H1 (cell line): Measurements from ENCODE around the gene NME4. TPM values are rescaled to one million over a fixed set of nuclear protein-coding genes. Genes with fewer than 3 reads are reported as not detected.
A peak's percentile ranks its signal among the peaks of the same experiment; 100 is the strongest.

Experiments
- CTCF ChIA-PET: fragments of 300-600 bp; sonication (Branson Sonifier 250); formaldehyde crosslinking; loops from one replicate; lab custom pipeline; 2021; ENCODE audit not compliant: partially characterized antibody; lab: Charles Lee
- POLR2A ChIA-PET: fragments of 300-600 bp; sonication (Branson Sonifier 250); formaldehyde crosslinking; loops from one replicate; lab custom pipeline; 2021; ENCODE audit warnings: inconsistent platforms; ENCODE audit not compliant: partially characterized antibody; lab: Charles Lee
- DNase-seq, 2 experiments: peaks; one replicate each; pipeline versions ENCODE4 v3.0.0 to v3.0.0-alpha.2; 2010 to 2022; ENCODE audit warnings: low spot score in 2 of 2, low read depth in 1 of 2, mixed read lengths in 1 of 2
- FAIRE-seq: peaks from 2 replicates; lab custom pipeline; 2011; peaks lifted over from hg19 to GRCh38; lab: Jason Lieb, UNC
- H2AFZ ChIP-seq: 2 replicates; pipeline ENCODE4 v1.8.1; 2012; ENCODE audit warnings: low read length, inconsistent platforms
- H2AK5ac ChIP-seq: 2 replicates; pipeline ENCODE4 v1.6.1; 2013; ENCODE audit warnings: low read depth, low read length
- H2BK120ac ChIP-seq: replicated peaks from 2 replicates; pipeline ENCODE3; 2013; ENCODE audit warnings: low read depth, low read length, inconsistent platforms
- H2BK12ac ChIP-seq: 2 replicates; pipeline ENCODE4 v1.6.1; 2013; ENCODE audit warnings: low read depth, low read length
- H2BK15ac ChIP-seq: 2 replicates; pipeline ENCODE4 v1.6.1; 2013; ENCODE audit warnings: low read length
- H2BK20ac ChIP-seq: 2 replicates; pipeline ENCODE4 v1.6.1; 2013; ENCODE audit warnings: low read length
- H2BK5ac ChIP-seq: 2 replicates; pipeline ENCODE4 v1.6.1; 2013; ENCODE audit warnings: low read depth, low read length
- H3K14ac ChIP-seq: 2 replicates; pipeline ENCODE4 v1.6.1; 2013; ENCODE audit warnings: inconsistent platforms; ENCODE audit not compliant: insufficient read length
- H3K18ac ChIP-seq: 2 replicates; pipeline ENCODE4 v1.6.1; 2013; ENCODE audit warnings: low read length; ENCODE audit errors: extremely low read depth
- H3K23ac ChIP-seq: 2 replicates; pipeline ENCODE4 v1.6.1; 2013; ENCODE audit warnings: inconsistent platforms; ENCODE audit not compliant: insufficient read length
- H3K23me2 ChIP-seq: 2 replicates; pipeline ENCODE4 v1.6.1; 2013; ENCODE audit warnings: low read depth, low read length
- H3K27ac ChIP-seq: 2 replicates; pipeline ENCODE4 v1.6.1; 2011; ENCODE audit warnings: low read depth, low read length, inconsistent platforms
- H3K27me3 ChIP-seq, 4 experiments: replicated peaks in 1 of 4; 1 replicate in 1 of 4; 2 replicates in 3 of 4; pipeline versions ENCODE4 v1.6.1 to v1.8.1; 2011 to 2013; ENCODE audit warnings: low read length in 3 of 4, mild to moderate bottlenecking in 3 of 4, inconsistent platforms in 2 of 4, mixed read lengths in 2 of 4, moderate library complexity in 1 of 4; ENCODE audit not compliant: control insufficient read depth in 3 of 4, insufficient read depth in 3 of 4; ENCODE audit errors: extremely low read depth in 1 of 4
- H3K36me3 ChIP-seq, 4 experiments: 2 replicates each; pipeline versions ENCODE4 v1.6.1 to v1.8.1; 2011 to 2013; ENCODE audit warnings: mild to moderate bottlenecking in 4 of 4, low read length in 3 of 4, moderate library complexity in 2 of 4, control low read depth in 1 of 4, inconsistent platforms in 1 of 4; ENCODE audit not compliant: insufficient read depth in 4 of 4, control insufficient read depth in 2 of 4
- H3K4ac ChIP-seq: replicated peaks from 2 replicates; pipeline ENCODE3; 2013; ENCODE audit warnings: low read length, low read depth, mixed read lengths, inconsistent platforms; ENCODE audit not compliant: insufficient read length
- H3K4me1 ChIP-seq, 4 experiments: replicated peaks in 1 of 4; 1 replicate in 1 of 4; 2 replicates in 3 of 4; pipeline versions ENCODE4 v1.6.1 to v1.8.1; 2011 to 2013; ENCODE audit warnings: low read length in 3 of 4, inconsistent platforms in 2 of 4, mixed read lengths in 1 of 4; ENCODE audit not compliant: insufficient read depth in 4 of 4, control insufficient read depth in 3 of 4
- H3K4me2 ChIP-seq, 2 experiments: 2 replicates each; pipeline versions ENCODE4 v1.6.1 to v1.8.1; 2011 to 2013; ENCODE audit warnings: low read depth in 2 of 2, low read length in 2 of 2, control low read depth in 1 of 2, inconsistent platforms in 1 of 2, mild to moderate bottlenecking in 1 of 2; ENCODE audit not compliant: insufficient read depth in 1 of 2
- H3K4me3 ChIP-seq, 4 experiments: fragments of 200-600, 300-600 bp in 1 of 4; sonication (generic), shearing (Covaris generic), sonication (Bioruptor Twin) in 1 of 4; 2 replicates each; pipeline versions ENCODE4 v1.5.1 to v1.8.1; 2011 to 2016; ENCODE audit warnings: low read length in 4 of 4, low read depth in 3 of 4, control low read depth in 2 of 4, inconsistent platforms in 2 of 4, mild to moderate bottlenecking in 2 of 4, mixed read lengths in 1 of 4, moderate library complexity in 1 of 4; ENCODE audit not compliant: insufficient read depth in 2 of 4; ENCODE audit errors: extremely low read depth in 1 of 4
- H3K56ac ChIP-seq: replicated peaks from 2 replicates; pipeline ENCODE3; 2013; ENCODE audit warnings: low read depth, mild to moderate bottlenecking, mixed read lengths, low read length, inconsistent platforms; ENCODE audit not compliant: insufficient read length
- H3K79me1 ChIP-seq: 2 replicates; pipeline ENCODE4 v1.6.1; 2013; ENCODE audit warnings: low read depth, low read length, control low read depth
- H3K79me2 ChIP-seq, 2 experiments: 2 replicates each; pipeline versions ENCODE4 v1.6.1 to v1.8.1; 2012 to 2013; ENCODE audit warnings: low read length in 2 of 2, mild to moderate bottlenecking in 2 of 2, inconsistent platforms in 1 of 2; ENCODE audit not compliant: insufficient read depth in 2 of 2, control insufficient read depth in 1 of 2
- H3K9ac ChIP-seq, 4 experiments: replicated peaks in 1 of 4; 1 replicate in 1 of 4; 2 replicates in 3 of 4; pipeline versions ENCODE4 v1.6.1 to v1.8.1; 2011 to 2013; ENCODE audit warnings: low read depth in 3 of 4, low read length in 3 of 4, control low read depth in 2 of 4, mild to moderate bottlenecking in 2 of 4, moderate library complexity in 2 of 4, inconsistent platforms in 1 of 4; ENCODE audit errors: extremely low read depth in 1 of 4
- H3K9me3 ChIP-seq, 2 experiments: 2 replicates each; pipeline versions ENCODE4 v1.6.1 to v1.8.1; 2012 to 2013; ENCODE audit warnings: mild to moderate bottlenecking in 2 of 2, moderate library complexity in 2 of 2, control low read depth in 1 of 2, inconsistent platforms in 1 of 2, low read depth in 1 of 2, low read length in 1 of 2, mixed read lengths in 1 of 2; ENCODE audit not compliant: insufficient read depth in 2 of 2
- H4K20me1 ChIP-seq, 2 experiments: replicated peaks in 1 of 2; 2 replicates each; pipeline versions ENCODE3 to v1.8.1; 2011 to 2013; ENCODE audit warnings: inconsistent platforms in 2 of 2, low read length in 2 of 2, mild to moderate bottlenecking in 1 of 2; ENCODE audit not compliant: insufficient read depth in 2 of 2, control insufficient read depth in 1 of 2
- H4K5ac ChIP-seq: 2 replicates; pipeline ENCODE4 v1.6.1; 2013; ENCODE audit warnings: low read length, low read depth, mixed read lengths, inconsistent platforms; ENCODE audit not compliant: insufficient read length
- H4K8ac ChIP-seq: 2 replicates; pipeline ENCODE4 v1.8.0; 2013; ENCODE audit warnings: mild to moderate bottlenecking, moderate library complexity, low read length, inconsistent platforms; ENCODE audit not compliant: insufficient read depth; ENCODE audit errors: extremely low read depth
- H4K91ac ChIP-seq: replicated peaks from 2 replicates; pipeline ENCODE3; 2013; ENCODE audit warnings: low read length, mixed read lengths, inconsistent platforms; ENCODE audit not compliant: insufficient read length
- ATF2 ChIP-seq: IDR thresholded peaks from 2 replicates; pipeline ENCODE4 v1.6.1; 2012; ENCODE audit warnings: low read length, inconsistent platforms
- CBX8 ChIP-seq: fragments of 300-800, 300-1000 bp; sonication (generic); IDR thresholded peaks from 2 replicates; pipeline ENCODE4 v1.7.1; 2016; ENCODE audit warnings: low read depth, low read length, borderline replicate concordance
- HDAC2 ChIP-seq, 2 experiments: fragments of 300-600 bp in 1 of 2; sonication (generic) in 1 of 2; IDR thresholded peaks; 2 replicates each; pipeline ENCODE4 v1.6.1; 2011 to 2012; ENCODE audit warnings: low read depth in 2 of 2, low read length in 2 of 2, mild to moderate bottlenecking in 2 of 2, moderate library complexity in 2 of 2, borderline replicate concordance in 1 of 2, inconsistent platforms in 1 of 2
- MAFK ChIP-seq: IDR thresholded peaks from 2 replicates; pipeline ENCODE4 v1.6.1; 2012; ENCODE audit warnings: low read depth, mild to moderate bottlenecking, improper control_type of control experiment, low read length
- POLR2A ChIP-seq, 2 experiments: IDR thresholded peaks; 1 replicate in 1 of 2; 2 replicates in 1 of 2; pipeline ENCODE4 v1.6.1; 2011; ENCODE audit warnings: low read depth in 2 of 2, low read length in 2 of 2, mild to moderate bottlenecking in 2 of 2; ENCODE audit errors: control extremely low read depth in 1 of 2
- POU5F1 ChIP-seq: IDR thresholded peaks from 2 replicates; pipeline ENCODE4 v1.6.1; 2011; ENCODE audit warnings: low read depth, mild to moderate bottlenecking, low read length, moderate library complexity
- RNF2 ChIP-seq: fragments of 200-900, 300-1000 bp; sonication (generic); IDR thresholded peaks from 2 replicates; pipeline ENCODE4 v1.7.1; 2016; ENCODE audit warnings: borderline replicate concordance, low read depth, mild to moderate bottlenecking, antibody characterized with exemption, low read length; ENCODE audit not compliant: poor library complexity, severe bottlenecking; ENCODE audit errors: missing control alignments
- TAF7 ChIP-seq: optimal IDR thresholded peaks from 2 replicates; pipeline ENCODE3; 2011; ENCODE audit warnings: low read depth, mild to moderate bottlenecking, inconsistent platforms, low read length, moderate library complexity, borderline replicate concordance
- WGBS, 2 experiments: shearing (Covaris generic) in 1 of 2; methylation state at CpG; one replicate each; pipeline versions ENCODE4 v1.1.6 to v1.1.7; 2013 to 2015; ENCODE audit warnings: low lambda C conversion rate in 2 of 2, mixed read lengths in 2 of 2, inconsistent platforms in 1 of 2, low coverage in 1 of 2, missing lambda C conversion rate in 1 of 2; ENCODE audit not compliant: insufficient replicate concordance in 2 of 2, insufficient coverage in 1 of 2, insufficient read length in 1 of 2; ENCODE audit errors: extremely low coverage in 1 of 2, missing lambda C conversion rate in 1 of 2; 5-methylcytosine and 5-hydroxymethylcytosine counted together
- polyA plus RNA-seq, 7 experiments: library from polyadenylated mRNA; depleted of rRNA in 3 of 7; stranded (reverse) in 5 of 7; unstranded in 2 of 7; fragments of >200 nt in 5 of 7; fragments of 200-250 nt in 2 of 7; gene quantifications; 1 replicate in 5 of 7; 2 replicates in 1 of 7; 4 replicates in 1 of 7; pipeline versions ENCODE4 v1.2.1 to v1.2.3, GENCODE V29; 2011 to 2013; ENCODE audit warnings: missing spikeins in 2 of 7, mixed read lengths in 2 of 7
- total RNA-seq: library from RNA; stranded (reverse); fragmentation: NEBNext Ultra II Directional; extraction: Animal tissue kit (Norgen Biotek cat#: 25700); gene quantifications from 2 replicates; pipeline ENCODE4 v1.2.1, GENCODE V29; 2021

The NME4 gene
- total and polyA plus RNA-seq, 2 of the 8 experiments (the other 6 are each of a cell fraction or from before 2014, with no cell fraction given), result 408 to 863 TPM

- Histone ChIP-seq H3K18ac (peak overlapping the region; percentile 89), H2BK15ac (peak overlapping the region; percentile 77; the same call in 1 of the 2 replicates), H2BK5ac (peak overlapping the region; percentile 62), H3K27me3 (peaks cover 0 to 3% (median under 1%) of the 10 kb centered on the region in 4 experiments; a peak in 2 of 7 replicates), H3K9ac (peak overlapping the region in 2 of 4 experiments; percentile 21 to 28; a peak in 2 of 7 replicates), H4K5ac (peak overlapping the region; percentile 93), H3K4me2 (peak overlapping the region; percentile 87 to 95), H3K4me3 (peak overlapping the region; percentile 55 to 99 (median 58); a peak in 7 of 8 replicates), H2AK5ac (peak overlapping the region; percentile 98), H3K56ac (peak overlapping the region; percentile 63), H2BK12ac (peak overlapping the region; percentile 97; the same call in 1 of the 2 replicates), H4K20me1 (peaks cover 9 to 11% of the 10 kb centered on the region in 2 experiments), H4K91ac (peak overlapping the region; percentile 99), H3K79me2 (peaks cover 0 to 22% of the 10 kb centered on the region in 2 experiments; a peak in 2 of 4 replicates), H3K14ac (no peak overlapping the region), H3K79me1 (peaks cover 4% of the 10 kb centered on the region; the same call in 1 of the 2 replicates), H2BK120ac (peak overlapping the region; percentile 99), H2BK20ac (peak overlapping the region; percentile 0; the same call in 1 of the 2 replicates), H3K23me2 (peaks cover 13% of the 10 kb centered on the region), H3K4ac (peak overlapping the region; percentile 100), H3K4me1 (peaks cover 8 to 27% (median 19%) of the 10 kb centered on the region in 4 experiments), H4K8ac (peak overlapping the region; percentile 72; the same call in 1 of the 2 replicates), H3K9me3 (no peaks in the 10 kb centered on the region), H3K23ac (peak overlapping the region; percentile 39), H3K36me3 (no peaks in the 10 kb centered on the region), H3K27ac (peak overlapping the region; percentile 31; the same call in 1 of the 2 replicates), H2AFZ (no peak overlapping the region)
- ChIA-PET CTCF (interaction anchor here (0.7 to 2.5 kb wide), 7 partner anchors 9 to 278 kb away, joined by 3 to 12 read pairs (median 4); no protein-coding TSS in a partner anchor), POLR2A (interaction anchor here (0.8 to 7.3 kb wide), 18 partner anchors 9 to 298 kb away, joined by 3 to 67 read pairs (median 4); partner anchors contain the start of genes DECR2, MRPL28, NME4 and PIGQ)
- DNase-seq (peak; percentile 79 to 83), FAIRE-seq (peak; percentile 42)
- WGBS, 2 experiments, result 6% methylated on average over 32 of the region's 33 CpGs; no CpG with 5 or more reads in 1 of the 2 experiments
- no peak for TF ChIP-seq TAF7
- TF ChIP-seq RNF2, result no peak
- no peak for TF ChIP-seq POU5F1
- TF ChIP-seq POLR2A (IDR thresholded peaks at IDR 0.05; ENCODE audit: control extremely low read depth in 1 of 2, low read depth in 2 of 2, low read length in 2 of 2), result no peak
- no peak for TF ChIP-seq CBX8
- TF ChIP-seq MAFK, result no peak
- no peak for TF ChIP-seq HDAC2 (IDR thresholded peaks at IDR 0.05; ENCODE audit: borderline replicate concordance in 1 of 2, low read depth in 2 of 2, low read length in 2 of 2)
- no peak for TF ChIP-seq ATF2
Measured at GRCh38 chr16:383326-384051, 13.5 kb upstream of the NME4 start.
